Non-pigmented ciliary epithelial cell (primary cell): ENCODE measurements around the gene PPT1.
"Not testable (repeated sequence)": the region's sequence is repeated elsewhere in the genome, so short reads cannot be mapped to it uniquely, and the experiment has no call there.

Experiments used
- DNase-seq: peaks from one replicate; pipeline ENCODE4 v3.0.0-alpha.2; 2010; ENCODE audit warnings: low read depth

Gene PPT1

GRCh38 chr1:40056519-40057309 lies 40.3 kb downstream of the PPT1 start:
- no peak for DNase-seq

- no peak for DNase-seq
These were observed 43.7 kb downstream of the PPT1 start for GRCh38 chr1:40053138-40053887.

GRCh38 chr1:40050863-40051262 lies 46.2 kb downstream of the PPT1 start:
- no peak for DNase-seq

- no peak for DNase-seq
These were observed 47.3 kb downstream of the PPT1 start for GRCh38 chr1:40049725-40050124.

- no peak for DNase-seq
These were observed 49.3 kb downstream of the PPT1 start for GRCh38 chr1:40047769-40048168.

- no peak for DNase-seq
These were observed 49.8 kb downstream of the PPT1 start for GRCh38 chr1:40047276-40047675.

GRCh38 chr1:40045766-40046165 lies 51.3 kb downstream of the PPT1 start:
- DNase-seq, result no peak

GRCh38 chr1:40045182-40045581 lies 51.9 kb downstream of the PPT1 start:
- no peak for DNase-seq

- DNase-seq, result no peak
These were observed 52.9 kb downstream of the PPT1 start for GRCh38 chr1:40044110-40044509.

GRCh38 chr1:40042341-40042740 lies 54.7 kb downstream of the PPT1 start:
- no peak for DNase-seq

- DNase-seq, result no peak
These were observed 55.6 kb downstream of the PPT1 start for GRCh38 chr1:40041466-40041838.

- peak; percentile 88 for DNase-seq
These were observed 56.3 kb downstream of the PPT1 start, which contains the start of gene CAP1 for GRCh38 chr1:40040511-40041465. Gene CAP1 (plus strand): TSS chr1:40040729. CDS start chr1:40059347, 18,618 bp downstream.

GRCh38 chr1:40039757-40040510 lies 57.1 kb downstream of the PPT1 start:
- DNase-seq, result no peak

GRCh38 chr1:40039245-40039756 lies 57.8 kb downstream of the PPT1 start:
- DNase-seq, result no peak

- DNase-seq, result no peak
These were observed 58.4 kb downstream of the PPT1 start for GRCh38 chr1:40038697-40039096.

- not testable (repeated sequence) for DNase-seq
These were observed 59.8 kb downstream of the PPT1 start for GRCh38 chr1:40037254-40037653.

GRCh38 chr1:40036574-40036973 lies 60.5 kb downstream of the PPT1 start:
- DNase-seq, result no peak

GRCh38 chr1:40034869-40035268 lies 62.2 kb downstream of the PPT1 start:
- no peak for DNase-seq

- no peak for DNase-seq
These were observed 64.7 kb downstream of the PPT1 start for GRCh38 chr1:40032240-40032891.

GRCh38 chr1:40030528-40031135 lies 66.4 kb downstream of the PPT1 start:
- no peak for DNase-seq
